ENCODE data around the gene DSG2. TPM values are rescaled to one million over a fixed set of nuclear protein-coding genes. Genes with fewer than 3 reads are reported as not detected.

Gene DSG2
- total RNA-seq, 1 donor from 2014 or later: 8.2 TPM

DNA sequence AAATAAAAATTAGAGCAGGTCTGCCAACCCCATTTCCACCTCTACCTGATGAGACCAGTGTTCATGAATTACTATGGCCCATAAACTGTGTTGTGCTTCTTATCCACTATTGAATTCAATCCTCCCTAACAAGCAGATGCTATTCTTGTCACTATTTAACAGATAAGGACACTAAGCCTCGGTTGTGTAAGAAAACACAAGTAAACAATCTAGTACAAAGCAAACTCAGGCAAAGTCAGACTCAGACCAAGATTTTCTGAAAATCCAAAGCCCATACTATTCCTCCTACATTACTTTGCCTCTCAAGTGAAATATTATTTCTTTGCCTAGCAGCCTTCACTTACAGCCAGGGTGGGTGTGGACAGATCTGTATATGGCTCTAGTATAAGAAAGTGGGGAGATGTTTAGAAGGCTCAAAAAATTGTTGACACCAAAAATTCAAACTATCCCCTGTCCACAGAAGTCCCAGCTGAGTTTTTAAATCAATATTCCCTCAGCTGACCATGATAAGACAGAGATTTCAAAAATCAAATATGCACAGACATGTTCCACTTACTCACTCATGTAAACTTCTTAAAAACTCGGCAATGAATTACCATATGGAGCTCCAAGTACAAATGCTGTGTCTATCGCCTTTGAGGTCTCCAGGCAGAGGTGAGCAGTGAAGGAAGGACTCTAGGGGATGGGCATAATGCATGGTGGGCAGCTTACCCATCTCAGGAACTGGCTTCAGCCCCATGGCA lies 77.7 kb downstream of the DSG2 start:
- H3K27me3 Mint-ChIP-seq (ENCODE audit: unreplicated experiment): peaks cover 2% of the 10 kb centered on the region
- no peak for DNase-seq
- no peaks in the 10 kb centered on the region for H3K36me3 Mint-ChIP-seq (ENCODE audit: unreplicated experiment)
- no peak overlapping the region for H3K4me3 Mint-ChIP-seq (ENCODE audit: unreplicated experiment)
- H3K4me1 Mint-ChIP-seq (ENCODE audit: low read depth, unreplicated experiment): no peaks in the 10 kb centered on the region
- no peak for TF ChIP-seq CTCF (IDR thresholded peaks at IDR 0.05; ENCODE audit: partially characterized antibody, unreplicated experiment)
- H3K27ac Mint-ChIP-seq (ENCODE audit: unreplicated experiment): no peak overlapping the region
- H3K9me3 Mint-ChIP-seq (ENCODE audit: unreplicated experiment): peaks cover 4% of the 10 kb centered on the region

GRCh38 chr18:31576670-31577069 lies 78.7 kb downstream of the DSG2 start:
- Mint-ChIP-seq H3K27ac (ENCODE audit: unreplicated experiment) (no peak overlapping the region), H3K36me3 (ENCODE audit: unreplicated experiment) (no peaks in the 10 kb centered on the region), H3K4me1 (ENCODE audit: low read depth, unreplicated experiment) (no peaks in the 10 kb centered on the region), H3K27me3 (ENCODE audit: unreplicated experiment) (peaks cover 2% of the 10 kb centered on the region), H3K4me3 (ENCODE audit: unreplicated experiment) (no peak overlapping the region), H3K9me3 (ENCODE audit: unreplicated experiment) (peaks cover 4% of the 10 kb centered on the region)
- no peak for DNase-seq
- no peak for TF ChIP-seq CTCF (IDR thresholded peaks at IDR 0.05; ENCODE audit: partially characterized antibody, unreplicated experiment)

DNA sequence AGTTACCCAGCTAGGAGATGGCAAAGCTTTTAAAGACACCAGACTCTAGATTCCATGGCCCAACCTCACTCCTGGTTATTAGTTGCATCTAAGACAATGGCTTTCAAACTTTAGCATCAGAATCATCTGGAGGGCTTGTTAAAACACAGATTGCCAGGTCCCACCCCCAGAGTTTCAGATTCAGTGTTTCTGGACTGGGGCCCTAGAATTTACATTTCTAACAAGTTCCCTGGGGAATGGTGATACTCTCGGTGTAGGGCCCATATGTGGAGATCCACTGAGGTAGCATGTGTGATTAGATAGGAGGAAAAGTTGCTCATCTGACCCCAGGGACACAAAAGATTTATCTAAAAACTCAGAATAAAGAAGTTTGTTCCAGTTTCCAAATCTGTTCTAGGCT lies 79.2 kb downstream of the DSG2 start:
- peaks cover 2% of the 10 kb centered on the region for H3K27me3 Mint-ChIP-seq (ENCODE audit: unreplicated experiment)
- H3K36me3 Mint-ChIP-seq (ENCODE audit: unreplicated experiment): no peaks in the 10 kb centered on the region
- H3K4me1 Mint-ChIP-seq (ENCODE audit: low read depth, unreplicated experiment): no peaks in the 10 kb centered on the region
- DNase-seq: no peak
- no peak for TF ChIP-seq CTCF (IDR thresholded peaks at IDR 0.05; ENCODE audit: partially characterized antibody, unreplicated experiment)
- no peaks in the 10 kb centered on the region for H3K9me3 Mint-ChIP-seq (ENCODE audit: unreplicated experiment)
- no peak overlapping the region for H3K4me3 Mint-ChIP-seq (ENCODE audit: unreplicated experiment)
- no peak overlapping the region for H3K27ac Mint-ChIP-seq (ENCODE audit: unreplicated experiment)

DNA sequence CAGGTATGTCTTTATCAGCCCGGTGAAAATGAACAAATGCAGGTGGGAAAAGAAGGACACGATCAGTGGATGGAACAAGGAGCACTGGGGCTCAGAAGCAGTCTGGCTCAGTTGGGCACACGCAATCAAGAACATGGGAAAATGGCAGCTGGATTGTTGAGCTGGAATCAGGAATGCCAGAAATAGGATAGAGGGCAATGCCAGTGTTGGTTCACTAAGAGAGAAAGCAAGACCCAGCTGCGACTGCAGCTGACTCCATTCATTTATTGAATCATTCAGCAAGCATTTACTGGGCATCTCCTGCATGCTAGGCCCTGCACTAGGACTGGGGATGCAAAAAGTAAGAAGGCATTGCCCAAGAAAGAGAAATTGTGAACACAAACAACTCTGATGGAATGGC lies 80.1 kb downstream of the DSG2 start:
- H3K9me3 Mint-ChIP-seq (ENCODE audit: unreplicated experiment): no peaks in the 10 kb centered on the region
- TF ChIP-seq CTCF (IDR thresholded peaks at IDR 0.05; ENCODE audit: partially characterized antibody, unreplicated experiment): no peak
- no peak overlapping the region for H3K4me3 Mint-ChIP-seq (ENCODE audit: unreplicated experiment)
- no peaks in the 10 kb centered on the region for H3K4me1 Mint-ChIP-seq (ENCODE audit: low read depth, unreplicated experiment)
- no peak for DNase-seq
- peaks cover 2% of the 10 kb centered on the region for H3K27me3 Mint-ChIP-seq (ENCODE audit: unreplicated experiment)
- no peaks in the 10 kb centered on the region for H3K36me3 Mint-ChIP-seq (ENCODE audit: unreplicated experiment)
- no peak overlapping the region for H3K27ac Mint-ChIP-seq (ENCODE audit: unreplicated experiment)

- H3K4me3 Mint-ChIP-seq (ENCODE audit: unreplicated experiment): no peak overlapping the region
- H3K27me3 Mint-ChIP-seq (ENCODE audit: unreplicated experiment): peaks cover 2% of the 10 kb centered on the region
- H3K9me3 Mint-ChIP-seq (ENCODE audit: unreplicated experiment): no peaks in the 10 kb centered on the region
- DNase-seq: no peak
- H3K36me3 Mint-ChIP-seq (ENCODE audit: unreplicated experiment): no peaks in the 10 kb centered on the region
- TF ChIP-seq CTCF (IDR thresholded peaks at IDR 0.05; ENCODE audit: partially characterized antibody, unreplicated experiment): no peak
- no peak overlapping the region for H3K27ac Mint-ChIP-seq (ENCODE audit: unreplicated experiment)
- H3K4me1 Mint-ChIP-seq (ENCODE audit: low read depth, unreplicated experiment): no peaks in the 10 kb centered on the region
Measured at GRCh38 chr18:31579375-31579774, 81.4 kb downstream of the DSG2 start.
